ENCODE measurements around the gene KRTAP5-3. TPM values are rescaled to one million over a fixed set of nuclear protein-coding genes. Genes with fewer than 3 reads are reported as not detected.

The KRTAP5-3 gene
- total RNA-seq, 1 donor from 2014 or later = not detected

- DNase-seq (ENCODE audit: low spot score) = peak; percentile 92
- H3K9me3 Mint-ChIP-seq = no peaks in the 10 kb centered on the region
- H4K20me1 ChIP-seq (ENCODE audit: low read depth) = peaks cover 38% of the 10 kb centered on the region
- H3K27me3 ChIP-seq = peaks cover 86% of the 10 kb centered on the region
- peak; percentile 97 for TF ChIP-seq EZH2 (IDR thresholded peaks at IDR 0.05)
- TF ChIP-seq CTCF (IDR thresholded peaks at IDR 0.05) = no peak
- TF ChIP-seq EZH2phosphoT487 (IDR thresholded peaks at IDR 0.05) = peak; percentile 94
- no peaks in the 10 kb centered on the region for H3K9me3 ChIP-seq (ENCODE audit: low read depth)
- no peak within 1 kb of the TSS for H3K27ac ChIP-seq
- no peaks in the 10 kb centered on the region for H3K36me3 ChIP-seq
- no peaks in the 10 kb centered on the region for H3K79me2 ChIP-seq (ENCODE audit: low read depth)
- H3K4me1 Mint-ChIP-seq = peaks cover 15% of the 10 kb centered on the region
- peaks cover 36% of the 10 kb centered on the region for H3K27me3 Mint-ChIP-seq (ENCODE audit: insufficient read depth, low read depth)
- peaks cover 23% of the 10 kb centered on the region for H3F3A ChIP-seq (ENCODE audit: low read depth)
- peak within 1 kb of the TSS; percentile 45 for H3K9ac ChIP-seq
- H3K4me1 ChIP-seq = peaks cover 25% of the 10 kb centered on the region
- peak within 1 kb of the TSS; percentile 86 for H3K4me2 ChIP-seq
- H3K4me3 Mint-ChIP-seq = peak within 1 kb of the TSS; percentile 74
- no peak within 1 kb of the TSS for H3K27ac Mint-ChIP-seq
- H3K36me3 Mint-ChIP-seq = no peaks in the 10 kb centered on the region
- H3K4me3 ChIP-seq = peak within 1 kb of the TSS; percentile 62
- no peak within 1 kb of the TSS for H2AFZ ChIP-seq (replicated peaks)
Measured at GRCh38 chr11:1572197-1573076, 35.8 kb downstream of the KRTAP5-3 start, which contains the start of gene DUSP8. DUSP8 (minus strand) TSS chr11:1572271; CDS start chr11:1565826, 6,445 bp downstream.

- Histone ChIP-seq H3F3A (ENCODE audit: low read depth) (peaks cover 23% of the 10 kb centered on the region), H3K4me1 (peaks cover 25% of the 10 kb centered on the region), H3K27ac (no peak overlapping the region), H3K9ac (no peak overlapping the region), H3K4me2 (peak overlapping the region; percentile 80), H2AFZ (replicated peaks) (no peak overlapping the region), H3K9me3 (ENCODE audit: low read depth) (no peaks in the 10 kb centered on the region), H3K4me3 (peak overlapping the region; percentile 45), H3K36me3 (no peaks in the 10 kb centered on the region), H3K79me2 (ENCODE audit: low read depth) (no peaks in the 10 kb centered on the region), H4K20me1 (ENCODE audit: low read depth) (peaks cover 38% of the 10 kb centered on the region), H3K27me3 (peaks cover 81% of the 10 kb centered on the region)
- DNase-seq (ENCODE audit: low spot score) = no peak
- Mint-ChIP-seq H3K9me3 (no peaks in the 10 kb centered on the region), H3K4me3 (no peak overlapping the region), H3K36me3 (no peaks in the 10 kb centered on the region), H3K27ac (no peak overlapping the region), H3K27me3 (ENCODE audit: insufficient read depth, low read depth) (peaks cover 34% of the 10 kb centered on the region), H3K4me1 (peaks cover 17% of the 10 kb centered on the region)
- TF ChIP-seq EZH2phosphoT487 (IDR thresholded peaks at IDR 0.05) = no peak
- TF ChIP-seq EZH2 (IDR thresholded peaks at IDR 0.05) = no peak
- TF ChIP-seq CTCF (IDR thresholded peaks at IDR 0.05) = no peak
Measured at GRCh38 chr11:1571760-1572196, 36.5 kb downstream of the KRTAP5-3 start.

- Histone ChIP-seq H3K9ac (no peak overlapping the region), H3K36me3 (no peaks in the 10 kb centered on the region), H4K20me1 (ENCODE audit: low read depth) (peaks cover 38% of the 10 kb centered on the region), H3K27me3 (peaks cover 75% of the 10 kb centered on the region), H2AFZ (replicated peaks) (no peak overlapping the region), H3K4me1 (peaks cover 25% of the 10 kb centered on the region), H3K4me3 (peak overlapping the region; percentile 45), H3K27ac (no peak overlapping the region), H3F3A (ENCODE audit: low read depth) (peaks cover 23% of the 10 kb centered on the region), H3K4me2 (peak overlapping the region; percentile 80), H3K9me3 (ENCODE audit: low read depth) (no peaks in the 10 kb centered on the region), H3K79me2 (ENCODE audit: low read depth) (no peaks in the 10 kb centered on the region)
- Mint-ChIP-seq H3K27ac (no peak overlapping the region), H3K4me3 (peak overlapping the region; percentile 75), H3K27me3 (ENCODE audit: insufficient read depth, low read depth) (peaks cover 31% of the 10 kb centered on the region), H3K4me1 (peaks cover 17% of the 10 kb centered on the region), H3K9me3 (no peaks in the 10 kb centered on the region), H3K36me3 (no peaks in the 10 kb centered on the region)
- DNase-seq (ENCODE audit: low spot score) = peak; percentile 70
- TF ChIP-seq EZH2phosphoT487 (IDR thresholded peaks at IDR 0.05) (peak; percentile 84), EZH2 (IDR thresholded peaks at IDR 0.05) (peak; percentile 86), CTCF (IDR thresholded peaks at IDR 0.05) (no peak)
Measured at GRCh38 chr11:1570896-1571759, 37.1 kb downstream of the KRTAP5-3 start.
